HCT116 (cell line): Measurements from ENCODE around the gene VSTM1. TPM values are rescaled to one million over a fixed set of nuclear protein-coding genes. Genes with fewer than 3 reads are reported as not detected.

Experiments used
- ATAC-seq: fragments of 200-7000 bp; cut with Tn5 transposase; 2 replicates; pipeline ENCODE4 v1.9.1; 2020; ENCODE audit warnings: mild to moderate bottlenecking, moderate library complexity
- BruUV-seq: library from RNA; stranded (reverse); fragments of 400-500 nt; replicated peaks from 2 replicates; lab custom pipeline; 2021; lab: Mats Ljungman, UMichigan
- CTCF ChIA-PET: fragments of 300-600 bp; sonication (Branson Sonifier 250); formaldehyde crosslinking; loops from one replicate; lab custom pipeline; 2021; ENCODE audit warnings: antibody characterized with exemption; lab: Charles Lee
- POLR2A ChIA-PET: fragments of 300-600, 350-600 bp; sonication (Branson Sonifier 250); formaldehyde crosslinking; loops from one replicate; lab custom pipeline; 2021; ENCODE audit warnings: antibody characterized with exemption; lab: Charles Lee
- RAD21 ChIA-PET, 2 experiments: fragments of 300-600 bp; sonication (Branson Sonifier 250); formaldehyde crosslinking; loops; one replicate each; lab custom pipeline; 2023; ENCODE audit warnings: low total read pairs in 2 of 2; ENCODE audit not compliant: uncharacterized antibody in 2 of 2, unreplicated experiment in 2 of 2, low non-redundant PET in 1 of 2; lab: Charles Lee
- DNase-seq: peaks from one replicate; pipeline ENCODE4 v3.0.0-alpha.2; 2010; ENCODE audit warnings: low read depth, low spot score
- H2AFZ ChIP-seq: fragments of 200-600 bp; shearing (Covaris generic), sonication (generic); 2 replicates; pipeline ENCODE4 v1.6.1; 2017; ENCODE audit warnings: low read depth, mixed run types, mixed read lengths, antibody characterized with exemption, low read length; ENCODE audit not compliant: poor library complexity, severe bottlenecking
- H3K27ac ChIP-seq: 2 replicates; pipeline ENCODE4 v1.5.1; 2012; ENCODE audit warnings: low read depth, low read length
- H3K27me3 ChIP-seq: fragments of 200-600 bp; sonication (generic); 2 replicates; pipeline ENCODE4 v1.6.1; 2016; ENCODE audit warnings: mixed run types, low read length, mixed read lengths; ENCODE audit not compliant: insufficient read depth
- H3K36me3 ChIP-seq, 2 experiments: fragments of 200-500 bp in 1 of 2; fragments of 200-600 bp in 1 of 2; sonication (Bioruptor generic) in 1 of 2; sonication (generic) in 1 of 2; 2 replicates each; pipeline versions ENCODE4 v1.5.1 to v1.6.1; 2014 to 2016; ENCODE audit warnings: low read length in 2 of 2, inconsistent platforms in 1 of 2, mixed read lengths in 1 of 2, mixed run types in 1 of 2; ENCODE audit not compliant: insufficient read depth in 2 of 2, control insufficient read depth in 1 of 2
- H3K4me1 ChIP-seq, 2 experiments: fragments of 200-600 bp in 1 of 2; sonication (generic) in 1 of 2; 2 replicates each; pipeline versions ENCODE4 v1.5.1 to v1.6.1; 2012 to 2017; ENCODE audit warnings: low read length in 2 of 2, inconsistent platforms in 1 of 2, mild to moderate bottlenecking in 1 of 2, mixed read lengths in 1 of 2, mixed run types in 1 of 2, moderate library complexity in 1 of 2; ENCODE audit not compliant: insufficient read depth in 2 of 2, control insufficient read depth in 1 of 2
- H3K4me2 ChIP-seq: fragments of 200-600 bp; sonication (generic); 2 replicates; pipeline ENCODE4 v1.6.1; 2017; ENCODE audit warnings: mixed run types, low read length, mixed read lengths
- H3K4me3 ChIP-seq, 2 experiments: fragments of 200-600 bp in 1 of 2; sonication (generic) in 1 of 2; replicated peaks in 1 of 2; 2 replicates each; pipeline ENCODE4 v1.5.1; 2011 to 2016; ENCODE audit warnings: low read length in 2 of 2, control low read depth in 1 of 2, low read depth in 1 of 2, mild to moderate bottlenecking in 1 of 2, mixed read lengths in 1 of 2, mixed run types in 1 of 2
- H3K79me2 ChIP-seq: fragments of 200-600 bp; sonication (generic); 2 replicates; pipeline ENCODE4 v1.6.1; 2017; ENCODE audit warnings: mild to moderate bottlenecking, mixed run types, low read length, moderate library complexity, mixed read lengths; ENCODE audit not compliant: insufficient read depth
- H3K9ac ChIP-seq: fragments of 200-600 bp; sonication (generic); 2 replicates; pipeline ENCODE4 v1.6.1; 2016; ENCODE audit warnings: low read length, mixed read lengths
- H3K9me2 ChIP-seq: fragments of 200-600 bp; sonication (generic), shearing (Covaris generic); 2 replicates; pipeline ENCODE4 v1.6.1; 2017; ENCODE audit warnings: mixed run types, mild to moderate bottlenecking, moderate library complexity; ENCODE audit not compliant: insufficient read depth
- H3K9me3 ChIP-seq, 2 experiments: fragments of 200-500 bp in 1 of 2; fragments of 200-600 bp in 1 of 2; sonication (Bioruptor generic) in 1 of 2; sonication (generic) in 1 of 2; 2 replicates each; pipeline ENCODE4 v1.6.1; 2014 to 2017; ENCODE audit warnings: low read length in 2 of 2, mixed read lengths in 2 of 2, inconsistent platforms in 1 of 2, low read depth in 1 of 2, mild to moderate bottlenecking in 1 of 2, mixed run types in 1 of 2, moderate library complexity in 1 of 2; ENCODE audit not compliant: control insufficient read depth in 1 of 2, insufficient read depth in 1 of 2
- H4K20me1 ChIP-seq: fragments of 200-600 bp; sonication (generic), shearing (Covaris generic); 2 replicates; pipeline ENCODE4 v1.6.1; 2017; ENCODE audit warnings: mixed run types, mild to moderate bottlenecking, moderate library complexity; ENCODE audit not compliant: insufficient read depth
- CBX3 ChIP-seq: IDR thresholded peaks from 2 replicates; pipeline ENCODE4 v1.6.1; 2012; ENCODE audit warnings: low read depth
- CTCF ChIP-seq, 3 experiments: fragments of 200-600 bp in 1 of 3; sonication (generic) in 1 of 3; IDR thresholded peaks in 2 of 3; conservative IDR thresholded peaks in 1 of 3; 2 replicates each; pipeline ENCODE4 v1.5.1; 2012 to 2017; ENCODE audit warnings: low read depth in 2 of 3, low read length in 2 of 3, antibody characterized with exemption in 1 of 3, borderline replicate concordance in 1 of 3, control low read depth in 1 of 3, mild to moderate bottlenecking in 1 of 3, mixed read lengths in 1 of 3, mixed run types in 1 of 3, moderate library complexity in 1 of 3; ENCODE audit not compliant: insufficient read depth in 1 of 3
- EGR1 ChIP-seq: IDR thresholded peaks from 2 replicates; pipeline ENCODE4 v1.6.1; 2012; ENCODE audit warnings: low read depth
- ELF1 ChIP-seq: IDR thresholded peaks from 2 replicates; pipeline ENCODE4 v1.6.1; 2012; ENCODE audit warnings: low read depth, borderline replicate concordance
- EZH2 ChIP-seq: fragments of 200-600 bp; sonication (generic); IDR thresholded peaks from 2 replicates; pipeline ENCODE4 v1.6.1; 2017; ENCODE audit warnings: antibody characterized with exemption, mixed run types
- FOSL1 ChIP-seq: IDR thresholded peaks from 2 replicates; pipeline ENCODE4 v1.6.1; 2012; ENCODE audit warnings: low read depth
- POLR2A ChIP-seq: IDR thresholded peaks from 2 replicates; pipeline ENCODE4 v1.7.0; 2011; ENCODE audit warnings: borderline replicate concordance; ENCODE audit not compliant: insufficient read depth, insufficient read length; ENCODE audit errors: extremely low read depth
- SRF ChIP-seq: IDR thresholded peaks from 2 replicates; pipeline ENCODE4 v1.6.1; 2012; ENCODE audit warnings: low read depth
- YY1 ChIP-seq: IDR thresholded peaks from 2 replicates; pipeline ENCODE4 v1.6.1; 2011; ENCODE audit warnings: low read length, low read depth, moderate library complexity, mild to moderate bottlenecking; ENCODE audit not compliant: insufficient replicate concordance; ENCODE audit errors: extremely low read depth
- ZFX ChIP-seq: fragments of 450-650 bp; IDR thresholded peaks from 2 replicates; pipeline ENCODE4 v1.6.1; 2017
- ZNF274 ChIP-seq: fragments of 200-500 bp; sonication (Bioruptor generic); IDR thresholded peaks from 2 replicates; pipeline ENCODE4 v1.6.1; 2014; ENCODE audit warnings: mild to moderate bottlenecking, low read depth, low read length, inconsistent platforms
- intact Hi-C: fragments of 100-400 bp; cut with micrococcal nuclease; formaldehyde crosslinking; loops from 2 replicates; pipeline ENCODE4 v1.10.0; 2022
- total RNA-seq: library from RNA; stranded (reverse); gene quantifications from one replicate; pipeline ENCODE4 v1.2.1, GENCODE V29; 2021; ENCODE audit not compliant: unreplicated experiment
- TF ChIP-seq, protein P1 (sequence below): IDR thresholded peaks from 2 replicates; pipeline ENCODE4 v1.6.1; 2012
- TF ChIP-seq, protein P2 (sequence below): IDR thresholded peaks from 2 replicates; pipeline ENCODE4 v1.6.1; 2011; ENCODE audit warnings: mild to moderate bottlenecking, low read length, moderate library complexity; ENCODE audit not compliant: insufficient replicate concordance; ENCODE audit errors: extremely low read depth

Gene VSTM1
- total RNA-seq, 1 experiment from 2014 or later = not detected

- TF ChIP-seq, protein P1, sequence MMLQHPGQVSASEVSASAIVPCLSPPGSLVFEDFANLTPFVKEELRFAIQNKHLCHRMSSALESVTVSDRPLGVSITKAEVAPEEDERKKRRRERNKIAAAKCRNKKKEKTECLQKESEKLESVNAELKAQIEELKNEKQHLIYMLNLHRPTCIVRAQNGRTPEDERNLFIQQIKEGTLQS = no peak
Observed at GRCh38 chr19:54106716-54107115, 43.0 kb upstream of the VSTM1 start (continued).

DNA sequence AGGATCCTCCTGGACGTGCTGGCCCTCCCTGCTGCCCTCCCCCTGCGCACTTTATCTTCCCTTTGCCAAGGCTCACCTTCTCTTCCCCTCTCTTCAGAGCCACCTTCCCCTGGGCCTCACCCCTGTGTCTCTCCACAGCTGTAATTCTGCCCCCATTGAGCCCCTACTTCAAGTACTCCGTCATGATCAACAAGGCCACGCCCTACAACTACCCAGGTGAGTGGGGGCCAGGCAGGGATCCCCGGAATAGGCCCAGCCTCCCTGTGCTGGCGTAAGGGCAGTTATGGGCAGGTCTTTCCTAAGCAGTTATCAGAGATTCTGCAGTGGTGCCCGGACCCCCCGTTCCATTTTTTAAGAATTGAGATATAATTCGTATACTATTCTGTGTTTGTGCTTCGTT, 42.1 kb upstream of the VSTM1 start:
- TF ChIP-seq POLR2A (no peak), ZFX (no peak), ELF1 (no peak), CBX3 (no peak), YY1 (no peak), FOSL1 (no peak)
- peaks cover 0 to 5% of the 10 kb centered on the region in 2 experiments; a peak in 1 of 4 replicates for H3K4me1 ChIP-seq
- H3K9me3 ChIP-seq = no peaks in the 10 kb centered on the region
- RAD21 ChIA-PET = no interaction called here
- no peaks in the 10 kb centered on the region for H4K20me1 ChIP-seq
- CTCF ChIA-PET = no interaction called here
- no peak for ATAC-seq
- no peak overlapping the region for H3K9ac ChIP-seq
- H2AFZ ChIP-seq = no peak overlapping the region
- no TSS peak for BruUV-seq
- H3K36me3 ChIP-seq = peaks cover 27 to 28% of the 10 kb centered on the region in 2 experiments; a peak in 3 of 4 replicates
- intact Hi-C loops = no loop called here
- H3K79me2 ChIP-seq = peaks cover 34% of the 10 kb centered on the region
- POLR2A ChIA-PET = interaction anchor here (1.5 kb wide), 1 partner anchor 9 kb away, joined by 3 read pairs; no protein-coding TSS in a partner anchor
- no peak overlapping the region for H3K4me2 ChIP-seq
- DNase-seq = no peak
- no peaks in the 10 kb centered on the region for H3K9me2 ChIP-seq
- H3K4me3 ChIP-seq = no peak overlapping the region
- no peaks in the 10 kb centered on the region for H3K27me3 ChIP-seq
- no peak overlapping the region for H3K27ac ChIP-seq

DNA sequence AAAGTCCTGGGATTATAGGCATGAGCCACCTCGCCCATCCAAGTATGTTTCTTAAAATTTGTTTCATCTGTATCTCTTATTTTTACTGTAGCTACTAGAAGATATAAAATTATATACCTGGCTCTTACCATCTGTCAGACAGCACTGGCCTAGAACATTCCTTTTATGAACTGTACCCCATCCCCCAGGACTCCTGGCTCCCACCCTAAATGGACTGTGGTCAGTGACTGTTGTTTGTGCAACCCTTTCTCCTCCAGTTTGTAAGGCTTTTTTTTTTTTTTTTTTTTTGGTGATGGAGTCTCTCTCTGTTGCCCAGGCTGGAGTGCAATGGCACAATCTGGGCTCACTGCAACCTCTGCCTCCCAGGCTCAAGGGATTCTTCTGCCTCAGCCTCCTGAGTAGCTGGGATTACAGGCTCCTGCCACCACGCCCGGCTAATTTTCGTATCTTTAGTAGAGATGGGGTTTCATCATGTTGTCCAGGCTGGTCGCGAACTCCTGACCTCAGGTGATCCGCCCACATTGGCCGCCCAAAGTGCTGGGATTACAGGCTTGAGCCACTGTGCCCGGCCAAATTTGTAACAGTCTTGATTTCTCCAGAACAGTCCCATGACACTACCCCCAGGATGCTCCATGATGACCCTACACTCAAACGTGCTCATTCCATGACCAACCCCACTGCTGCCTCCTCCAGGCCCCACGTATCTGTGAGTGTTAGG, 41.5 kb upstream of the VSTM1 start:
- Histone ChIP-seq H3K4me2 (no peak overlapping the region), H3K9me3 (no peaks in the 10 kb centered on the region), H2AFZ (no peak overlapping the region), H4K20me1 (no peaks in the 10 kb centered on the region), H3K9ac (no peak overlapping the region), H3K36me3 (peaks cover 24 to 28% of the 10 kb centered on the region in 2 experiments; a peak in 3 of 4 replicates), H3K9me2 (no peaks in the 10 kb centered on the region), H3K4me3 (no peak overlapping the region), H3K27ac (no peak overlapping the region), H3K4me1 (peaks cover 0 to 5% of the 10 kb centered on the region in 2 experiments; a peak in 1 of 4 replicates), H3K27me3 (no peaks in the 10 kb centered on the region), H3K79me2 (peaks cover 34% of the 10 kb centered on the region)
- ChIA-PET CTCF (no interaction called here), POLR2A (interaction anchor here (1.5 kb wide), 1 partner anchor 10 kb away, joined by 3 read pairs; no protein-coding TSS in a partner anchor), RAD21 (no interaction called here)
- no peak for ATAC-seq
- no TSS peak for BruUV-seq
- no peak for DNase-seq
- intact Hi-C loops = no loop called here
- TF ChIP-seq CBX3 = no peak
- no peak for TF ChIP-seq ZFX
- no peak for TF ChIP-seq EZH2
- no peak for TF ChIP-seq POLR2A
- TF ChIP-seq CTCF (IDR thresholded peaks at IDR 0.05 in 2 of 3, conservative IDR thresholded peaks at IDR 0.05 in 1 of 3; ENCODE audit: borderline replicate concordance in 1 of 3, insufficient read depth in 1 of 3, low read depth in 2 of 3, low read length in 2 of 3) = no peak
- TF ChIP-seq EGR1 = no peak
- TF ChIP-seq FOSL1 = no peak
- TF ChIP-seq YY1 = no peak
- no peak for TF ChIP-seq SRF
- TF ChIP-seq ZNF274 = no peak
- no peak for TF ChIP-seq ELF1
- TF ChIP-seq, protein P2, sequence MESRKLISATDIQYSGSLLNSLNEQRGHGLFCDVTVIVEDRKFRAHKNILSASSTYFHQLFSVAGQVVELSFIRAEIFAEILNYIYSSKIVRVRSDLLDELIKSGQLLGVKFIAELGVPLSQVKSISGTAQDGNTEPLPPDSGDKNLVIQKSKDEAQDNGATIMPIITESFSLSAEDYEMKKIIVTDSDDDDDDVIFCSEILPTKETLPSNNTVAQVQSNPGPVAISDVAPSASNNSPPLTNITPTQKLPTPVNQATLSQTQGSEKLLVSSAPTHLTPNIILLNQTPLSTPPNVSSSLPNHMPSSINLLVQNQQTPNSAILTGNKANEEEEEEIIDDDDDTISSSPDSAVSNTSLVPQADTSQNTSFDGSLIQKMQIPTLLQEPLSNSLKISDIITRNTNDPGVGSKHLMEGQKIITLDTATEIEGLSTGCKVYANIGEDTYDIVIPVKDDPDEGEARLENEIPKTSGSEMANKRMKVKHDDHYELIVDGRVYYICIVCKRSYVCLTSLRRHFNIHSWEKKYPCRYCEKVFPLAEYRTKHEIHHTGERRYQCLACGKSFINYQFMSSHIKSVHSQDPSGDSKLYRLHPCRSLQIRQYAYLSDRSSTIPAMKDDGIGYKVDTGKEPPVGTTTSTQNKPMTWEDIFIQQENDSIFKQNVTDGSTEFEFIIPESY = no peak
